Measurements from ENCODE around the gene CFAP299. TPM values are rescaled to one million over a fixed set of nuclear protein-coding genes. Genes with fewer than 3 reads are reported as not detected.

Gene CFAP299
- total RNA-seq, 1 donor from 2014 or later = not detected

GRCh38 chr4:80903020-80903419 is 567.5 kb downstream of the CFAP299 start:
- TF ChIP-seq CTCF (conservative IDR thresholded peaks at IDR 0.05) = no peak
- H3K27ac Mint-ChIP-seq (ENCODE audit: unreplicated experiment) = no peak overlapping the region
- H3K36me3 Mint-ChIP-seq (ENCODE audit: low read depth) = peaks cover 5% of the 10 kb centered on the region
- H3K9me3 Mint-ChIP-seq = peaks cover 9% of the 10 kb centered on the region
- peaks cover 12% of the 10 kb centered on the region for H3K27me3 Mint-ChIP-seq (ENCODE audit: low read depth)
- H3K4me1 Mint-ChIP-seq = no peaks in the 10 kb centered on the region
- no peak for DNase-seq (ENCODE audit: low read depth, low spot score)
- H3K4me3 Mint-ChIP-seq = no peak overlapping the region

- Mint-ChIP-seq H3K36me3 (ENCODE audit: low read depth) (peaks cover 5% of the 10 kb centered on the region), H3K9me3 (peaks cover 12% of the 10 kb centered on the region)
Observed at GRCh38 chr4:80909938-80910337, 574.4 kb downstream of the CFAP299 start.

GRCh38 chr4:80911458-80911857 is 575.9 kb downstream of the CFAP299 start:
- H3K9me3 Mint-ChIP-seq = peaks cover 9% of the 10 kb centered on the region
- no peak overlapping the region for H3K27ac Mint-ChIP-seq (ENCODE audit: unreplicated experiment)
- no peak for TF ChIP-seq CTCF (conservative IDR thresholded peaks at IDR 0.05)
- DNase-seq (ENCODE audit: low read depth, low spot score) = no peak
- H3K27me3 Mint-ChIP-seq (ENCODE audit: low read depth) = peaks cover 15% of the 10 kb centered on the region
- H3K4me1 Mint-ChIP-seq = no peaks in the 10 kb centered on the region
- H3K4me3 Mint-ChIP-seq = no peak overlapping the region
- H3K36me3 Mint-ChIP-seq (ENCODE audit: low read depth) = peaks cover 5% of the 10 kb centered on the region

More at GRCh38 chr4:80909938-80910337, 574.4 kb downstream of the CFAP299 start:
- H3K4me3 Mint-ChIP-seq = no peak overlapping the region
- no peak for DNase-seq (ENCODE audit: low read depth, low spot score)
- no peak overlapping the region for H3K27ac Mint-ChIP-seq (ENCODE audit: unreplicated experiment)
- no peak for TF ChIP-seq CTCF (conservative IDR thresholded peaks at IDR 0.05)
- no peaks in the 10 kb centered on the region for H3K4me1 Mint-ChIP-seq
- H3K27me3 Mint-ChIP-seq (ENCODE audit: low read depth) = peaks cover 12% of the 10 kb centered on the region

GRCh38 chr4:80912350-80912749 is 576.8 kb downstream of the CFAP299 start:
- no peak for DNase-seq (ENCODE audit: low read depth, low spot score)
- Mint-ChIP-seq H3K27me3 (ENCODE audit: low read depth) (peaks cover 21% of the 10 kb centered on the region), H3K27ac (ENCODE audit: unreplicated experiment) (no peak overlapping the region)

GRCh38 chr4:80913381-80913780 is 577.9 kb downstream of the CFAP299 start:
- Mint-ChIP-seq H3K27me3 (ENCODE audit: low read depth) (peaks cover 28% of the 10 kb centered on the region), H3K9me3 (peaks cover 3% of the 10 kb centered on the region), H3K4me1 (no peaks in the 10 kb centered on the region), H3K36me3 (ENCODE audit: low read depth) (no peaks in the 10 kb centered on the region), H3K27ac (ENCODE audit: unreplicated experiment) (no peak overlapping the region), H3K4me3 (no peak overlapping the region)
- no peak for DNase-seq (ENCODE audit: low read depth, low spot score)
- no peak for TF ChIP-seq CTCF (conservative IDR thresholded peaks at IDR 0.05)

More at GRCh38 chr4:80912350-80912749, 576.8 kb downstream of the CFAP299 start:
- Mint-ChIP-seq H3K36me3 (ENCODE audit: low read depth) (no peaks in the 10 kb centered on the region), H3K4me1 (no peaks in the 10 kb centered on the region), H3K9me3 (peaks cover 4% of the 10 kb centered on the region), H3K4me3 (no peak overlapping the region)
- TF ChIP-seq CTCF (conservative IDR thresholded peaks at IDR 0.05) = no peak

GRCh38 chr4:80916770-80917169 is 581.2 kb downstream of the CFAP299 start:
- Mint-ChIP-seq H3K27ac (ENCODE audit: unreplicated experiment) (no peak overlapping the region), H3K4me3 (no peak overlapping the region), H3K36me3 (ENCODE audit: low read depth) (no peaks in the 10 kb centered on the region), H3K9me3 (no peaks in the 10 kb centered on the region), H3K27me3 (ENCODE audit: low read depth) (peaks cover 33% of the 10 kb centered on the region), H3K4me1 (no peaks in the 10 kb centered on the region)
- DNase-seq (ENCODE audit: low read depth, low spot score) = no peak
- no peak for TF ChIP-seq CTCF (conservative IDR thresholded peaks at IDR 0.05)

Measured in neural crest cell (in vitro differentiated cells).